SK-N-SH (cell line): Measurements from ENCODE around the gene CRYBG3. TPM values are rescaled to one million over a fixed set of nuclear protein-coding genes. Genes with fewer than 3 reads are reported as not detected.

Source experiments
- CTCF ChIA-PET: fragments of 300-600, 350-600 bp; formaldehyde crosslinking; extraction: SDS; loops from one replicate; lab custom pipeline; 2021; lab: Yijun Ruan, JAX
- POLR2A ChIA-PET: fragments of 350-600 bp; sonication (Branson Sonifier 250); formaldehyde crosslinking; extraction: SDS; loops from one replicate; lab custom pipeline; 2020; ENCODE audit warnings: antibody characterized with exemption, inconsistent platforms; lab: Yijun Ruan, JAX
- DNase-seq: peaks from one replicate; pipeline ENCODE4 v3.0.0; 2012
- H2AFZ ChIP-seq: fragments of 200-600 bp; sonication (generic); 2 replicates; pipeline ENCODE4 v1.8.1; 2016; ENCODE audit warnings: antibody characterized with exemption, mild to moderate bottlenecking, low read depth
- H3F3A ChIP-seq: fragments of 200-600 bp; sonication (generic); replicated peaks from 2 replicates; pipeline ENCODE3; 2016; ENCODE audit warnings: antibody characterized with exemption, mild to moderate bottlenecking; ENCODE audit not compliant: insufficient read depth
- H3K27ac ChIP-seq, 2 experiments: fragments of 200-500 bp in 1 of 2; fragments of 200-600 bp in 1 of 2; sonication (Bioruptor generic) in 1 of 2; sonication (generic), shearing (Covaris generic) in 1 of 2; 2 replicates each; pipeline versions ENCODE4 v1.5.1 to v1.6.1; 2014 to 2016; ENCODE audit warnings: low read depth in 2 of 2, inconsistent platforms in 1 of 2, low read length in 1 of 2, mild to moderate bottlenecking in 1 of 2, mixed read lengths in 1 of 2
- H3K27me3 ChIP-seq: fragments of 200-600 bp; sonication (generic), shearing (Covaris generic); 2 replicates; pipeline ENCODE4 v1.6.1; 2016; ENCODE audit warnings: mixed run types; ENCODE audit not compliant: insufficient read depth
- H3K36me3 ChIP-seq, 2 experiments: fragments of 200-500 bp in 1 of 2; fragments of 200-600 bp in 1 of 2; sonication (Bioruptor generic) in 1 of 2; sonication (generic) in 1 of 2; replicated peaks in 1 of 2; 2 replicates each; pipeline versions ENCODE3 to v1.5.1; 2014 to 2016; ENCODE audit warnings: low read length in 1 of 2, mild to moderate bottlenecking in 1 of 2; ENCODE audit not compliant: insufficient read depth in 2 of 2, control insufficient read depth in 1 of 2
- H3K4me1 ChIP-seq, 2 experiments: fragments of 200-500 bp in 1 of 2; fragments of 200-600 bp in 1 of 2; sonication (Bioruptor generic) in 1 of 2; sonication (generic), shearing (Covaris generic) in 1 of 2; 2 replicates each; pipeline versions ENCODE4 v1.5.1 to v1.6.1; 2014 to 2016; ENCODE audit warnings: low read depth in 1 of 2, low read length in 1 of 2, mixed run types in 1 of 2; ENCODE audit not compliant: insufficient read depth in 2 of 2, control insufficient read depth in 1 of 2
- H3K4me2 ChIP-seq: fragments of 200-600 bp; sonication (generic), shearing (Covaris generic); 2 replicates; pipeline ENCODE4 v1.6.1; 2017; ENCODE audit warnings: mixed run types
- H3K4me3 ChIP-seq, 2 experiments: fragments of 200-500 bp in 1 of 2; fragments of 200-600 bp in 1 of 2; sonication (Bioruptor generic) in 1 of 2; sonication (generic), shearing (Covaris generic) in 1 of 2; 2 replicates each; pipeline versions ENCODE4 v1.5.1 to v1.8.1; 2014 to 2016; ENCODE audit warnings: low read depth in 2 of 2, inconsistent platforms in 1 of 2, low read length in 1 of 2, mild to moderate bottlenecking in 1 of 2, mixed read lengths in 1 of 2, moderate library complexity in 1 of 2
- H3K79me2 ChIP-seq: fragments of 200-600 bp; sonication (generic); 2 replicates; pipeline ENCODE4 v1.8.1; 2017; ENCODE audit warnings: mild to moderate bottlenecking; ENCODE audit not compliant: insufficient read depth
- H3K9ac ChIP-seq: fragments of 200-600 bp; sonication (generic); 2 replicates; pipeline ENCODE4 v1.6.1; 2017; ENCODE audit warnings: mixed run types
- H3K9me2 ChIP-seq: fragments of 200-600 bp; sonication (generic); 2 replicates; pipeline ENCODE4 v1.6.1; 2017; ENCODE audit warnings: mixed run types
- H3K9me3 ChIP-seq: fragments of 200-600 bp; sonication (generic); 2 replicates; pipeline ENCODE4 v1.6.1; 2017; ENCODE audit warnings: mixed run types, mild to moderate bottlenecking, moderate library complexity
- H4K20me1 ChIP-seq: fragments of 200-600 bp; sonication (generic); 2 replicates; pipeline ENCODE4 v1.6.1; 2017; ENCODE audit warnings: mild to moderate bottlenecking, mixed run types; ENCODE audit not compliant: insufficient read depth
- CHD2 ChIP-seq: fragments of 150-350 bp; IDR thresholded peaks from 2 replicates; pipeline ENCODE4 v1.6.1; 2018; ENCODE audit warnings: low read length; ENCODE audit not compliant: partially characterized antibody
- CTCF ChIP-seq: fragments of 200-600 bp; sonication (generic); IDR thresholded peaks from 2 replicates; pipeline ENCODE4 v1.6.1; 2017; ENCODE audit warnings: antibody characterized with exemption, mild to moderate bottlenecking, moderate library complexity
- ELF1 ChIP-seq: IDR thresholded peaks from 2 replicates; pipeline ENCODE4 v1.4.0; 2012
- EP300 ChIP-seq, 2 experiments: IDR thresholded peaks; 2 replicates each; pipeline versions ENCODE4 v1.4.0 to v1.6.1; 2012; ENCODE audit warnings: borderline replicate concordance in 1 of 2, low read depth in 1 of 2, low read length in 1 of 2
- EZH2phosphoT487 ChIP-seq: fragments of 200-600 bp; sonication (generic); IDR thresholded peaks from 2 replicates; pipeline ENCODE4 v1.6.1; 2017; ENCODE audit warnings: low read depth, mixed run types, mild to moderate bottlenecking, antibody characterized with exemption, moderate library complexity, borderline replicate concordance
- FOXJ3 ChIP-seq: sonication (generic); formaldehyde crosslinking; IDR thresholded peaks from 2 replicates; pipeline ENCODE4 v1.5.1; 2020; ENCODE audit warnings: mild to moderate bottlenecking, missing genetic modification reagents
- FOXM1 ChIP-seq: IDR thresholded peaks from 2 replicates; pipeline ENCODE4 v1.4.0; 2012; ENCODE audit warnings: low read depth, mild to moderate bottlenecking
- GATA2 ChIP-seq: sonication (generic); formaldehyde crosslinking; IDR thresholded peaks from 2 replicates; pipeline ENCODE4 v1.5.0; 2020; ENCODE audit warnings: mild to moderate bottlenecking, missing genetic modification reagents
- JUND ChIP-seq: IDR thresholded peaks from 2 replicates; pipeline ENCODE4 v1.4.0; 2012
- MAX ChIP-seq: IDR thresholded peaks from 2 replicates; pipeline ENCODE4 v1.4.0; 2012; ENCODE audit warnings: low read depth
- MEF2A ChIP-seq: IDR thresholded peaks from 2 replicates; pipeline ENCODE4 v1.4.0; 2012; ENCODE audit warnings: low read depth, borderline replicate concordance
- MXI1 ChIP-seq: IDR thresholded peaks from 2 replicates; pipeline ENCODE4 v1.6.1; 2012; ENCODE audit warnings: mild to moderate bottlenecking, low read depth, low read length, improper control_type of control experiment
- PBX3 ChIP-seq: IDR thresholded peaks from 2 replicates; pipeline ENCODE4; 2012
- POLR2AphosphoS5 ChIP-seq: IDR thresholded peaks from 2 replicates; pipeline ENCODE4 v1.6.1; 2012; ENCODE audit warnings: low read depth, low read length
- RAD21 ChIP-seq: IDR thresholded peaks from 2 replicates; pipeline ENCODE4 v1.6.1; 2012; ENCODE audit warnings: mild to moderate bottlenecking, low read length
- RXRA ChIP-seq: IDR thresholded peaks from 2 replicates; pipeline ENCODE4 v1.4.0; 2012; ENCODE audit warnings: low read depth, mild to moderate bottlenecking, borderline replicate concordance
- SIN3A ChIP-seq: IDR thresholded peaks from 2 replicates; pipeline ENCODE4 v1.6.1; 2012; ENCODE audit warnings: low read depth, mild to moderate bottlenecking, low read length, moderate library complexity, borderline replicate concordance
- TAF1 ChIP-seq: IDR thresholded peaks from 2 replicates; pipeline ENCODE4 v1.6.1; 2012; ENCODE audit warnings: low read depth, mild to moderate bottlenecking, low read length, moderate library complexity, borderline replicate concordance
- TCF12 ChIP-seq: IDR thresholded peaks from 2 replicates; pipeline ENCODE4 v1.4.0; 2012
- TEAD4 ChIP-seq: IDR thresholded peaks from 2 replicates; pipeline ENCODE4 v1.4.0; 2012; ENCODE audit warnings: mild to moderate bottlenecking, borderline replicate concordance; ENCODE audit not compliant: insufficient read depth
- YY1 ChIP-seq: IDR thresholded peaks from 2 replicates; pipeline ENCODE4 v1.4.0; 2012; ENCODE audit warnings: low read depth, mild to moderate bottlenecking
- ZBTB33 ChIP-seq: IDR thresholded peaks from 2 replicates; pipeline ENCODE4 v1.4.0; 2012; ENCODE audit warnings: low read depth, borderline replicate concordance
- WGBS: methylation state at CpG from one replicate; pipeline ENCODE4 v1.1.6; 2017; ENCODE audit warnings: low lambda C conversion rate; 5-methylcytosine and 5-hydroxymethylcytosine counted together
- polyA plus RNA-seq, 3 experiments: library from polyadenylated mRNA; depleted of rRNA; stranded (reverse); fragments of >200 nt; gene quantifications; 2 replicates each; pipeline ENCODE4 v1.2.3, GENCODE V29; 2012

Gene CRYBG3
- polyA plus RNA-seq, 1 of the 3 experiments (the other 2 are of a cell fraction) = 2.4 TPM

- Histone ChIP-seq H3K27ac (no peak overlapping the region), H3K9me2 (no peaks in the 10 kb centered on the region), H4K20me1 (no peaks in the 10 kb centered on the region), H3K4me3 (no peak overlapping the region), H3K9me3 (peaks cover 4% of the 10 kb centered on the region; the same call in 1 of the 2 replicates), H3K36me3 (peaks cover 0 to 24% of the 10 kb centered on the region in 2 experiments), H3K4me2 (no peak overlapping the region), H2AFZ (no peak overlapping the region), H3K27me3 (no peaks in the 10 kb centered on the region), H3F3A (peaks cover 6% of the 10 kb centered on the region), H3K79me2 (no peaks in the 10 kb centered on the region; the same call in 1 of the 2 replicates), H3K4me1 (no peaks in the 10 kb centered on the region), H3K9ac (no peak overlapping the region)
- TF ChIP-seq CHD2 (no peak), JUND (no peak), FOXM1 (no peak), YY1 (no peak), FOXJ3 (no peak), EP300 (IDR thresholded peaks at IDR 0.05; ENCODE audit: borderline replicate concordance in 1 of 2, low read depth in 1 of 2, low read length in 1 of 2) (no peak), MEF2A (no peak), ELF1 (no peak), RXRA (no peak)
- POLR2A ChIA-PET = no interaction called here
- no peak for DNase-seq
- whole genome bisulfite sequencing = 68% methylated on average over 2 of the region's 2 CpGs
- CTCF ChIA-PET = no interaction called here
Observed at GRCh38 chr3:97860364-97860763, 38.6 kb downstream of the CRYBG3 start.

GRCh38 chr3:97862582-97862981 lies 40.8 kb downstream of the CRYBG3 start:
- Histone ChIP-seq H3K27me3 (no peaks in the 10 kb centered on the region), H3K4me1 (no peaks in the 10 kb centered on the region), H3K79me2 (no peaks in the 10 kb centered on the region), H3K9me2 (no peaks in the 10 kb centered on the region), H3K4me2 (no peak overlapping the region), H4K20me1 (no peaks in the 10 kb centered on the region), H3K27ac (no peak overlapping the region), H2AFZ (no peak overlapping the region), H3K36me3 (peaks cover 0 to 16% of the 10 kb centered on the region in 2 experiments), H3K9me3 (peaks cover 4% of the 10 kb centered on the region; the same call in 1 of the 2 replicates), H3K4me3 (no peak overlapping the region), H3F3A (peaks cover under 1% of the 10 kb centered on the region), H3K9ac (no peak overlapping the region)
- ChIA-PET CTCF (no interaction called here), POLR2A (no interaction called here)
- TF ChIP-seq TAF1 (no peak), POLR2AphosphoS5 (no peak), TCF12 (no peak), CHD2 (no peak), RAD21 (no peak), RXRA (no peak), SIN3A (no peak), TEAD4 (no peak), EP300 (IDR thresholded peaks at IDR 0.05; ENCODE audit: borderline replicate concordance in 1 of 2, low read depth in 1 of 2, low read length in 1 of 2) (no peak), MAX (no peak), CTCF (no peak), ZBTB33 (no peak), EZH2phosphoT487 (no peak), YY1 (no peak), MXI1 (no peak), GATA2 (CRISPR knock-in tag) (no peak), PBX3 (no peak)
- no peak for DNase-seq
- WGBS = 100% methylated on average over 1 of the region's 1 CpG
